HG02763 (cell line): ENCODE data around the gene HMX3.

ENCODE experiments used
- ATAC-seq: cut with Tn5 transposase; IDR thresholded peaks from one replicate; pipeline ENCODE4 v1.9.1; 2021; ENCODE audit warnings: mild to moderate bottlenecking, moderate library complexity; ENCODE audit not compliant: unreplicated experiment

Gene HMX3

DNA sequence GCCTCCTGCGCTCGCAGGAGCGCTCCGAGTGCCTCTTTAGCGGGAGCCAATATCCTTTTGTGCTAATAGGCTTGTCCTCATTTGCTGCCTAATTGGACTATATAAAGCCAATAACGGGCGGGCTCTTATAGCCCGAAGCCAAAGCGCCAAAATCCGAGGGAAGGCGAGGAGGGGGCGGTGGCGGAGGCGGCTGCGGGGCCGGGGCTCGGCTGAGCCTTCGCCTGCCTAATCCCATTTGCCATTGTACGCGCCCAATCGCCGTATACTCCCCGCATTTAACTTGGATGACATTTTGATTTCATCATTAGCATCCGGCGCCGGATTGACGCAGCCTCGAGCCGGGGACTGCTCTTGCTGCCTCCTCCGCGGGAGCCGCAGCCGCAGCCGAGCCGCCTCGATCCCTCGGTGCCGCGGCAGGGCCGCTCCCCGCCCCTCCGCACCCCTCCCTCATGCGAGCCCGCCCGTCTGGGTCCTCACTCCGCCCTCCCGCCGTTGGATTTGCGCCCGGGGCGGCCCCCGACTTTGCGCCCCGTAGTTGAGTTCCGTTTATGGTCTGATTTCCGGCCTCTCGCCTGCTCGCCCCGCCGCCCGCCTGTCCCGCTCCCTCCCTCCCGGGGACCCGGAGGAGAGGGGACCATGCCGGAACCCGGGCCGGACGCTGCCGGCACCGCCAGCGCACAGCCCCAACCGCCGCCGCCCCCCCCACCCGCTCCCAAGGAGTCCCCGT, at the start of gene HMX3:
Gene HMX3, plus strand, starts transcription at position 556 of the 727 bp plus-strand sequence. Its CDS starts 81 bp downstream, at position 637.
- ATAC-seq, result no peak

DNA sequence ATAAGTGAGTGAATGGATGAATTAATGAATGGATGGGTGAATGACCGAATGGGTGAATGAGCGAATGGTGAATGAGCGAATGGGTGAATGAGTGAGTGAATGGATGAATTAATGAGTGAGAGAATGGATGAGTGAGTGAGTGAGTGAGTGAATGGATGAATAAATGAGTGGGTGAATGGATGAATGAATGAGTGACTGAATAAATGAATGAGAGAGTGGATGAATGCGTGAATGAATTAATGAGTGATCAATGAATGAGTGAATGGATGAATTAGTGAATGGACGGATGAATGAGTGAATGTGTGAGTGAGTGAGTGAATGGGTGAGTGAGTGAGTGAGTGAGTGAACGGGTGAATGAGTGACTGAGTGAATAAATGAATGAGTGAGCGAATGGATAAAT, 49.5 kb upstream of the HMX3 start:
- no peak for ATAC-seq

DNA sequence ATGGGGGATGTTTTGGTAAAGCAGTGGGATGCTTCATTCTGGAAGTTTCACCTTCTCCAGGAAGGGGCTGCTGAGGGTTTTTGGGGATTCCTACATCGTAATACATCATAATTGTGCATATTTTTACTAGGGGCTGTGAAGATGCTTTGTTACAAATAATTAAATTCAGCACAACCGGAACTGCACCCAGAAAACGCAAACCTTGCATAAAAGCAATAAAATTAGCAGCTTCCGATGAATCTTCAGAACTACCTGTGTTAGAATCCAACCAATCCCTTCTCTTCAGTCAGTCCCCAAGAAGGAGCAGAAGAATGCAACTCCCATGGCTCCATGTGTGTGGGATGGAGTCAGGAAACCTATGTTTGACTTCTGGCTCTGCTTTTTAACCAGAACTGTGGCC, 48.4 kb upstream of the HMX3 start:
- no peak for ATAC-seq

DNA sequence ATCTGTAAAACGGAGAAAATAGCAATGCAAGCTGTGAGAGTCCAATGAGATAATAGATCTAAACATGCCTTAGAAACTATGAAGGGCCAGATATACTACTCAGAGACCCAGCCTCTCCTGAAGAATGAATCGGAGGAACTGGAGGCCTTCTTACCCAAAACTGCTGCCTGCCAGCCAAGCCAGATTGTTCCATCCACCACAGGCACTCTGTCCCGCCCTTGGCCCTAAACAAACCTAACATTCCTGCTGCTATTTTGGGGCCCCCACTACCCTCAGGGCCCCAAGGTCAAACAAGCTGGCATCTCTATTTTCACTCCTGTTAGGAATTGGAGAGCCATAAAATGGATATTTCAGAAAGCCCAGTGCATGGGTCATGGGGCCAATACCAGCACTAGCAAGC, 48.0 kb upstream of the HMX3 start:
- ATAC-seq, result no peak

DNA sequence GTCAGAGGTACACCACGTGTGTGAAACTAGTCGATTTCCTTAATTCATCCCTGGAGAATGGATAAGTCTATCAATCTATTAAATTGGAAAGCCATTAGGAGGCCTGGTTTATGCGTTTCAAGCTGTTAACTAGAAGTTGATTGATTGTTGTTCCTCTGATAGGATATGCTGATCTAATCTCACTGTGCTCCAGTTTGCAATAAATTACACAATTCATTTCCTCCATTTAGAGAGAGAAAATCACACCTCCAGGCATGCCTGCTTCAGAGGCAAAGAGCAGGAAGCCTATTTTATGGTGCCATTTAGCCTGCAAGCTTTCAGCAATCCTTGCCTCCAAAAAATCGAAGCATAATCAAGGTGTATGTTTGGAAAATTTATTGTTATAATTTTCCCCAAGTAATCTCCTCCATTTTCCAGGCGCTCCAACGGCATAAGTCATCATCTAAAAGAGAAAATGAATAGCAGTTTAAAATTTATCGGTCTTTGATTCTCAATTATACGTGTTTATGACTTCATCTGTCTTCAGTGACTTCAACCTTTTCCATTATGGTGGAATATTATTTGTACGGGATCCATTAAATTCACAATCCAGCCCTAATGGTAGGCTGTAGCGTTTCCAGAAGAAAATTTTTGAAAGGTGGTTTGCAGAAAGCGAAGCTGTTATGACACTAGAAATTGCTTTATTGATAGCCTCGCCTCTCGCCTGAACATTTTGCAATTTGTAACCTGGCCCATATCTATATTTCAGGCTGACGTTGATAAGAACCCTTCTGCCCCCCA, 42.9 kb upstream of the HMX3 start:
- no peak for ATAC-seq

DNA sequence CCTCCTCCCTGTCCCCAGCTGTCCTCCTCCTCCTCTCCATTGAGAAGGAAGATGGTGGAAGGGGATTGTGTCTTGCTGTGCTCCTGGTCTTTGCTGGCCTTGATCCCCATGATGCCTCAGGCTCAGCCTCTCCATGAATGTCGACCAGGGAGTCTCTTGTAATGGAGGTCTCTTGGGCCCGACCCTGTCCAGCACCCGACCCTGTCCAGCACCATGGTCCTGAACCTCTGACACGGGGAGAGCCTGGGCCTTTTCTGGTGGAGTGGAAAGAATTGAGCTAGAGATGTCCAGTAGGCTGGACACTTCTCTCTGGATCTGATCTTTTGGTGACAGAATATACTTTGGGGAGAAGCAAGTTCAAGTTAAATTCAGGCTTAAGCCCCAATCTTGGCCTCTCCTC, 42.3 kb upstream of the HMX3 start:
- no peak for ATAC-seq

DNA sequence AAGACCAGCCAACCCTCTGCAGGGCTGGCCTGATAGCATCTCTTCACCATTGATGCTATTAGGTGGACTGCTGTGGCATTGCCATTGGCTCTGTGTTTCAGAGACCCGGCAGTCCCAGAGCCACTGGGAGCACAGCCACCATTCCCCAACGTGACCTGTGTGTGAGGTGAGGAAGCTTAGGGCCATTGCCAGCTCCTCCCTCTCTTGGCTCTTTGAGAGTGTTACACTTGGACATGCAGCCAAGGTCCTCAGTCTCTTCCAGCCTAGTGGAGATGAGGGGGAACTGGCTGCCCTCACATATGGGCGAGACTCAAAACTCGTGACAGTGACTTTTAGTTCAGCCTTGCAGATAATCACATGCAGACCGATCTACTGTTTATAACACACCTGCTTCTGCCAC, 39.3 kb upstream of the HMX3 start:
- no peak for ATAC-seq

DNA sequence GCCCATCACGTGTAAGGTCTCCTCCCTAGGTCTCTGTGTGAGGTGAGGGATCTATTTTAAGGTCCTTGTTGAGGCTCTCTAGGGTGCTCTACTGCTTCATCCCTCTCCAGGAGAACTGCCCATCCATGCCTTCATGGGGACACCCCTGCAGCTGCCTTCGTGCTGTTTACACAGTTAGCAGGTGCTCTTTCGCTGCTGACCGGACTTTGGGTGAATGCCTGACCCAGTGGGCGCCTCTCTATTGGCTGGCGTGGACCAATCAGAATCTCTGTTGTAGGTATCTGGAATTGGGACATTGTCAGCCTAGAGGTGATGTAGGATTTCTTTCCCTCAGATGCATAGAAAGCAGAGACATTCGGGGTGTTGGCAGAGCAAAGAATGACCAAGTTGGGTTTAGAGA, 38.7 kb upstream of the HMX3 start:
- ATAC-seq, result no peak

DNA sequence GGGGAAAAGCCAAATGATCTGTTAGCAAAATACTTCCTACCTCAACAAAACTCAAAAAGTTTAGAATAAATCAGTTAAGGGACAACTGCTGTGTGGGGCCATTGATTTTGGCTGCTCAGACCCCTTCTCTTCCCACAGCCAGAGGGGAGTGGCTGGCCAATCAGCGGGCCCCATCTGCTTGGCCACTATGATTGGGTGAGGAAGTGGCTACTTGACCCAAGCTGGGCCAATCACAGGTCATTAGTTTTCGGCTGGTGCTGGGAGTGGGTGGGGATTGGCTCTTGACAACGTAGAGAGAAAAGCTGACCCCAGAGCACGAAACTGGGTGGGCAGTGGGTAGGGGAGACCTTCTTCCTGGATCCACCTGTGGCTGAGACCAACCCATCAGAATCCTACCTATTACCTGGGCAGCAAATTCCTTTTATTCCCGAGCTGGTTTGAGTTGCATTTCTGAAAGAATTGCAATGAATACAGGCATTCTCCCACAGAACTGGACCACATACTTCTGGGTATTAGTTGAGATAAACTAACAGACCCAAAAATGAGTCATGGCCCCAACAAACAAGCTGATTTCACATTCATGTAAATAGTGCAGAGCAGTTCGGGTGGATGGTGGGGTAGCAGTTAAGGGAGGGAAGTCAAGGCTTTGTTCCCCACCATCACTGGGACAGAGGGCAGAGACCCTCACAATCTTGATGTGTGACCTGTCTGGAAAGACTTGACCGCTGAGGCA, 35.6 kb upstream of the HMX3 start:
- ATAC-seq, result no peak

DNA sequence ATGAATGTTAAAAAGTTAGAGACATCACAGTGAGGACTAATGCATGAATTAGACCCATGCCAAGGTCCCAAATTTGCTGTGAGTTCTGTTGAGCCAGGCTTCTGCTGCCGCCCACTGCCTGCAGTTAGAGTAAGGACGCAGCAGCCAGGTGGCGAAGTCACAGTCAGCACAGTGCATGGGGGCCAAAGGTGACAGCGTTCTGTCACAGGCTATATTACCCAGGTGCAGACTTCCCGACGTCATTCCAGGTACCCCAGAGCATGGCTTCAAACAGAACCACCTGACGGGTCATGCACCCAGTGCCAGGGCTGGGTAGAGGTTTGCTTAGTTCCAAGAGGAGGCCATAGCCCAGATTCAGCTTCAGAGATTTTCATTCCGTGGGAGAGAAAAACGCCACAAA, 33.9 kb upstream of the HMX3 start:
- ATAC-seq, result no peak

DNA sequence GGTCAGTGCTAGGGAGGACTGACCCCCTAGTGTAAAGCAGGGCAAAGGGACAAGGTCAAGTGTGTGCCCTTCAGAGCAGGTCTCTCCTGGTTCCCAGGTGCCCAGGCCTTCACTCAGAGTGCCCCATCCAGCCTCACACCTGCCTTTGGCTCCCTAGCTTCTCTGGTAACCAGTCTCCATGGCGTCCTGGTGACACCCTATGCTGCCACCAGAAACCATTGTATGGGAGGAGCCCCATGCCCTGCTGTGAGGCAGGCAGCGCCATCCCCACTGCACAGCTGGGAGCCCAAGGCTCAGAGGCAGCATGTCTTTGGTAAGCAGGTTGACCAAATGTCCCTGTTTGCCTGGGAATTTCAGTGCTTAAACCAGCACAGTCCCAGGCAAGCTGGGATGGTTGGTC, 33.1 kb upstream of the HMX3 start:
- ATAC-seq, result no peak

DNA sequence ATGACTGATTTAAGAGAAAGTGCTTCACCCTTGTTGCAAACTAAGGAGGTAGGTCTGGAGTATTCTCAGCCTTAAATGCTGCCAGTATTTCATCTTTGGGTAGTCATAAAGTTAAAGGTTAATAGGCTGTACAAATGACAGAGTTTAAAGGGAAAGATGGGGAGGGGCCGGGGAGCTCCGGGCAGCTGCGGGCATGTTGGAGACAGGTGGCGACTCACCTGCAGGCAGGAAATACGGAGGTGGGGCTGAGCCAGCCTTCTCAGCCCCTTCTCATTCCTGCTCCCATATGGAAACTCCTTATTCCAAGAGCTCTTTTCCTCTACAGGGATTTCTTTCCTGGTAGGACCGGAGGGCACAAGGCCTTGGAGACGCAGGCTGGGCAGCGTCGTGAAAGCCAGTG, 31.8 kb upstream of the HMX3 start:
- ATAC-seq, result no peak

DNA sequence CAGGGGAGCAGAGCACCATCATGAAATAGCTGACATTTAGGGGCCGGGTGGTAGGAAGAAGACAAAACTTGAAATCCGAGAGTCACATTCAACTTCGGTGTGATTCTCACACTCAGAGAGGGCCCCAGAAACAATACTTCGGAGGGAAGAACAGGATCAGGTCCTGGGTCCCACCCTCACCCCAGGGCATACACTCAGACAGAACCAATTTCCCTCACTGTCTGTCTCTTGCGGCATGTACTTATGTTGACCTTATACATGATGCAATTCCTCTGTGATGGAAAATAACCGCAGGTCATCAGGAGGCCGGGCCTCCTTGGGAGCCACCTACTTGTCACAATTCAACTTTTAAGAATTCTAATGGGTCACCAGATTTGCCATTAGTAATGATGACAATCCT, 26.3 kb upstream of the HMX3 start:
- no peak for ATAC-seq

DNA sequence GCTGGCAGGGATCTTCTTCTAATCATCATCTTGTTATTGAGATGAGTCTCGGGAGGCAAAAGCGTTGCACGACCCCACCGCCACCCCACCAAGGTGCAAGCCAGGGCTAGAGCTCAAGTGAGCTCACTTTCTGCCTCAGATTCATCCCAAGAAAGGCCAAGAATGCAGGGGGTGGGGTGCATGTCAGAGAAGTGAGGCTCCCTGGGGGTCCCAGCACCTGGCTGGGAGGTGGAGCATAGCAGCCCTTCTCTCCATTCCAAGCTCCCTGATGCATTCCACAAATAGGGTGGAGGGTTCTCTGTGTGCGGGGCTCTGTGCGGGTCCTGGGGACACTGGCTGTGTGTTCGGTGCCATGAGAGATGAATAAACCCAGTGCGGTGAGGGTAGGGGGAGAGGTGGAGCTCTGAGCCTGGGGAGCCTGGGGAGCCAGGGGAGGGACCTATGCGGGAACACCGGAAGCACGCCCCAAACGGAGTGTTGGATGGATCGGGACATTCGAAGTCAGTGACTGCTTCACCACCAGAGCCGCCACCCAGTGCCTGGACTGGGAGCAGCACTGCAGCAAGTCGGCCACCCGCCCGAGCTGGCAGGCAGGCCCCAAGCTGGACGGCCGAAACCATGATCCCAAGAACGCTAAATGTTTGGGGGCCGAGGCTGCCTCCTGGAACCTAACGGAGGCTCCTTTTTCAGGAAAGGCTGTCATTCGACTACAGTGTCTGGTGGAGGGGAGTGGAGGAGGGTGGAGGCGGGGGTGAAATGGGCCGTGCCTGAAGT, 17.9 kb upstream of the HMX3 start:
- no peak for ATAC-seq

DNA sequence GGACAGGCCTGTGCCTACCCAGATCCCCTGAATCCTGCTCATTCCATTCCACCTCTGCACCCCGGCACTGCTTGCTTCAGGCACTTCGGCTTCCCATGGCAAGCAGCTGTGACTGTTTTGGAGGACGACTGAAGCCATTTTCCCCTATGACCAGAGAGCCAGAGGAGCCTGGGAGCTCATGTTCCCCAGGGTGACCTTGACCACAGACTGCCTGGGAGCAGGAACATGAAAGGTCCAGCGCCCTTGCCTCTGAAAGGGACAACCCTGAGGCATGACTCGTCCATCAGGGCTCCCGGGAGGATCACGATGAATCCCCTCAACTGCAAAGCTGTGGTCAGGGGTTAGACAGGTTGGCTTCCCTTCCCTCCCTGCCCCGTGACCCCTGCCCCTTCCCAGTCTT, 16.7 kb upstream of the HMX3 start:
- no peak for ATAC-seq

DNA sequence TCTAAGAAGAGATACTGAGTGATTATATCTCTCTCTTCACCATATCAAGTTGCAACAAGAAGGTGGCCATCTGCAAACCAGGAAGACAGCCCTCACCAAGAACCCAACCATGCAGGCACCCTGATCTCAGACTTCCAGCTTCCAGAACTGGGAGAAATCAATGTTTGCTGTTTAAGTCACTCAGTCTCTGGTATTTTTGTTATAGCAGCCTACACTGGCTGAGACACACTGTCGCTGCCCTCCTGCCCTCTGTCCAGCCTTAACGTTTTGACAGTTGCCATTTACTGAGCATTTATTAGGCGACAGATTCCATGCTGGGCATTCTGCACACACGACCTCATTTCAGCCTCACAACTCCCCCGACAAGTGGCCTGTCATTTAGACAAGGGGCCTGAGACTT, 9.5 kb upstream of the HMX3 start:
- no peak for ATAC-seq

DNA sequence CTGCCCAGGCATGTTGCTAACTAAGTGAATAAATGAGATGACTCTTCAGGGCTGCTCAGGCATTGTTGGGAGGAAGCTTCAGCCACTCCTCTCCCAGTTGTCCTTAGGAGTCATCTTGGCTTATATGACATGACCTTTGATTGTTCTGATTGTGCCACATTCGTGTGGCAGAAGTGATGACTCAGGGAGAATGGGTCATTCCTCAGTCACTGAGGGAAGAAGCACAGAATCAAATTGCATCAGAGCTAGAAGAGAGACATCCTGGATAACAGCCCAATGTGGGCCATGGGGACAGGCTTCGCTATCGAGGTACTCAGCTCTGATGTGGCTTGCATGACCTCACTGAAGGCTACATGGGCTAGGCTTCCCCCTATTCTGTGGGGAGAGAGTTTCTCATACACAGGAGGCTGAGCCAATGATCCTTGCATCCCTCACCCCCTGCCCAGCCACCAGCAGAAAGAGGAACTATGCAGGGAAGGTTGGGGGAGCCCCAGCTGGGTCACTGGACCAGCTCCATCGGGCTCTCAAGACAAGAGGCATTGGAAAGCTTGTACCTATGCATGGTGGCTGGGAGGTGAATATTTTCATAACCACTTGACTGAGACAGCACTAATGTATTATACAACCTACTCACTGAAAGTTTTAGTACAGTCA, 6.0 kb upstream of the HMX3 start:
- no peak for ATAC-seq

DNA sequence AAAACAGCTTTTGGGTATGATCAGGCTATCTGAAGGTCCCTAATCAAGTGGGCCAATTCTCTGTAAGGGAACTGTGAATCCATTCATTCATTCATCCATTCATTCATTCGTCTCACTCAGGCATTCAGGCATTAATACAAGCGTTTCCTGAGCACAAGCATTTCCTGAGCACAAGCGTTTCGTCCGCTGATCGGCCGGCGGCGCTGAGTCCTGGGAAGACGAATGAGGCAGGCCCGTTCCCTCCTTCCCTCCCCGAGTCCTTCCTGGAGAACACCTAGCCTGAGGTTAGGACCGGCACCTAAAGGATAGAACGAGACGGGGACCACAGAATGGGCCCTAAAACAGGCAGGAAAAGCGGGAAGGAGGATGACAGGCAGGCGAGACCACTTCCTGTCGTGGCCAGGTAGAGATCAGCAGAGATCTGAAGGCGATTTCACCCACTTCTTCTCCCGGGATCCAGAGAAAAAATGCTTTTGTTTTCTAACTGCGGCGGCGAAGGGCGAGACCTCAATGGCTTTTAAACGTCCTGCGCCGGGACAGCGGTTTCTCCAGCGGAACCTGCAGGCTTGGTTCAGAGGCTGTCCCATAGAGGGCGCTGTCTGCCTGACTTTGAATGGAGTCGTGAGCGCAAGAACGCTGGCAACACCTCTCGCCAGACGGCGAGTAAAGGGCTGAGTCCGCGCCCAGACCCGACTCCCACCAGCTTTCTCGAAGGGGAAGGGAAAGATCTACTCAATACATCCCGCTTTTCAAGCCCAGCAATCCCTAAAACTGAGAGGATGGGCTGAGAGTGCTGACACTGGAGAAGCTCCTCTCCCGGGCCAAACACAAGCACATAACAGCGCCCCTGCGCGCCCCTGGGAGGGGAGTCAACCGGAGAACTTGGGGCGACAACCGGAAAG, 2.9 kb upstream of the HMX3 start:
- ATAC-seq, result no peak

DNA sequence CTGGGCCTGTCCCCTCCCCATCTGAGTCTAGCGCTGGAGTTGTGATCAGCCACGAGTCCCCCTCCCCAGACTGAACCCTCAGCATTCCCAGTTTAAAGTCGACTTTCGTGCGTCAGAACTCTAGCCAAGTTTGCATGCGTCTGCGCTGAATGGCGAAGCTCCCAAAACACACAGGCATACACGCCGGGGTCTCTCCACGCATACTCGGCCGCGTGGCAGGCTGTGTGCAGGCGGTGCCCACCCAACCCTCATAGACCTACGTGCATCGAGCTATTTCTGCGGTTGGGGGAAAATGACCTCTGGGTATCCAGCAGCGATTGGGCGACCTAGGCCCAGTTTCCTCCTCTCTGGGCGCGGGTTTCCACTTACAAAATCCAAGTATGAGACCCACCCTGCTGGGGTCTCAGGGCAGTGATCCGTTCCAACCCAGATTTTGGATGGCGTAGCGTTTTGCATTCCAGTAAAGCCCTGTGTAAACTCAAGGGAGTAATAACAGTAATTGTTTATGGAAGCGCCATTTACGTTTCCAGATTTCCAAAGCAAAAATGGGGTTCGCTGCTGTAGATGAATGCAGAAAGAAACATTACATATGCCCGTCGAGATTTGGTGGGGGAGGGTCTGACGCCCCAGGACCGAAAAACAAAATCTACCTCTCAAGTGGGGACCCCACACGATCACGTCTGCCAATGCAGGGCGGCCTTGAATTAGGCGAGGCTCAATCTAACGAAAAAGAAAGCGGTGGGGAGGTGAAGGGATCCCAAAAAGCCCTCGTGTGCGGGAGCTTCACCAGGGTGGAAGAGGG, 2.0 kb upstream of the HMX3 start:
- no peak for ATAC-seq
